SIG-M5 treated with dmso at 0.1 percent for 504 hours (cell line): ENCODE data around the gene WBP2NL.

Experiments
- DNase-seq: peaks from one replicate; lab custom pipeline; 2025; ENCODE audit not compliant: unreplicated experiment; lab: John Stamatoyannopoulos, UW

Gene WBP2NL

GRCh38 chr22:41978732-41979131 lies 19.9 kb upstream of the WBP2NL start:
- no peak for DNase-seq

GRCh38 chr22:41979423-41980250 lies 19.0 kb upstream of the WBP2NL start:
- DNase-seq, result no peak

GRCh38 chr22:41982865-41983264 lies 15.7 kb upstream of the WBP2NL start:
- no peak for DNase-seq

- peak; percentile 34 for DNase-seq
These were observed 14.8 kb upstream of the WBP2NL start for GRCh38 chr22:41983513-41984405.

- DNase-seq, result no peak
These were observed 11.3 kb upstream of the WBP2NL start for GRCh38 chr22:41987276-41987675.

GRCh38 chr22:41989246-41989645 lies 9.3 kb upstream of the WBP2NL start:
- DNase-seq, result no peak

- no peak for DNase-seq
These were observed 7.5 kb upstream of the WBP2NL start for GRCh38 chr22:41991111-41991510.

- DNase-seq, result no peak
These were observed 6.1 kb upstream of the WBP2NL start for GRCh38 chr22:41992496-41992895.

- no peak for DNase-seq
These were observed 3.4 kb upstream of the WBP2NL start for GRCh38 chr22:41995211-41995610.

GRCh38 chr22:41996826-41997225 lies 1.8 kb upstream of the WBP2NL start:
- DNase-seq, result no peak

GRCh38 chr22:42000466-42000865 lies 1.9 kb downstream of the WBP2NL start:
- DNase-seq, result no peak

GRCh38 chr22:42001121-42001520 lies 2.5 kb downstream of the WBP2NL start:
- DNase-seq, result no peak

GRCh38 chr22:42001706-42002105 lies 3.1 kb downstream of the WBP2NL start:
- DNase-seq, result no peak

- no peak for DNase-seq
These were observed 9.3 kb downstream of the WBP2NL start for GRCh38 chr22:42007922-42008321.

- no peak for DNase-seq
These were observed 12.2 kb downstream of the WBP2NL start for GRCh38 chr22:42010778-42011177.

- DNase-seq, result no peak
These were observed 14.8 kb downstream of the WBP2NL start for GRCh38 chr22:42013385-42013784.

- no peak for DNase-seq
These were observed 17.5 kb downstream of the WBP2NL start for GRCh38 chr22:42016111-42016510.

GRCh38 chr22:42018224-42018623 lies 19.6 kb downstream of the WBP2NL start:
- no peak for DNase-seq

GRCh38 chr22:42021571-42021970 lies 23.0 kb downstream of the WBP2NL start:
- DNase-seq, result no peak

GRCh38 chr22:42022162-42022847 lies 23.7 kb downstream of the WBP2NL start:
- DNase-seq, result peak; percentile 57

GRCh38 chr22:42025421-42025820 lies 26.8 kb downstream of the WBP2NL start:
- DNase-seq, result no peak
